ENCODE data around the gene HOXC6.
A peak's percentile ranks its signal among the peaks of the same experiment; 100 is the strongest.

The HOXC6 gene

DNA sequence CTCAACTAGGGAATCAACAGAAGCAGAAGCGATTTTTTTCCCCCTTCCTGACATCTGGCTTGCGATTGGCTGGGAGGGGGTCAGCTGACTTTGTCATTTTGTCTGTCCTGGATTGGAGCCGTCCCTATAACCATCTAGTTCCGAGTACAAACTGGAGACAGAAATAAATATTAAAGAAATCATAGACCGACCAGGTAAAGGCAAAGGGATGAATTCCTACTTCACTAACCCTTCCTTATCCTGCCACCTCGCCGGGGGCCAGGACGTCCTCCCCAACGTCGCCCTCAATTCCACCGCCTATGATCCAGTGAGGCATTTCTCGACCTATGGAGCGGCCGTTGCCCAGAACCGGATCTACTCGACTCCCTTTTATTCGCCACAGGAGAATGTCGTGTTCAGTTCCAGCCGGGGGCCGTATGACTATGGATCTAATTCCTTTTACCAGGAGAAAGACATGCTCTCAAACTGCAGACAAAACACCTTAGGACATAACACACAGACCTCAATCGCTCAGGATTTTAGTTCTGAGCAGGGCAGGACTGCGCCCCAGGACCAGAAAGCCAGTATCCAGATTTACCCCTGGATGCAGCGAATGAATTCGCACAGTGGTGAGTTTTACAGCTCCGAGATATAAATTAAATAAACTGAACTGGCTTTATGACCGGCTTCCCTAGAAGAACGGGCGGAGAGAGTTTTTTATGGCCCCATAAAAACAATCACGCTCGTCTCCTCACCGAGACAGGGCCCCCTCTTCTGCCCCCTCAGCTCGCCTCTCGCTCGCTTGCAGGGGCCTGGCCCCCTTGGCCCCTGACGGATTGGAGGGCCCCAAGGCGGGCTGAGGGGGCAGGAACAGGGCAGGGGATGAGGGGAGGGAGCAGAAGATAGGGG lies at the start of gene HOXC6:
TSS of gene HOXC6 (plus strand) at position 127 of the 888 bp plus-strand sequence. CDS start at position 209, 82 bp downstream.
- DNase-seq: peak; percentile 32

DNA sequence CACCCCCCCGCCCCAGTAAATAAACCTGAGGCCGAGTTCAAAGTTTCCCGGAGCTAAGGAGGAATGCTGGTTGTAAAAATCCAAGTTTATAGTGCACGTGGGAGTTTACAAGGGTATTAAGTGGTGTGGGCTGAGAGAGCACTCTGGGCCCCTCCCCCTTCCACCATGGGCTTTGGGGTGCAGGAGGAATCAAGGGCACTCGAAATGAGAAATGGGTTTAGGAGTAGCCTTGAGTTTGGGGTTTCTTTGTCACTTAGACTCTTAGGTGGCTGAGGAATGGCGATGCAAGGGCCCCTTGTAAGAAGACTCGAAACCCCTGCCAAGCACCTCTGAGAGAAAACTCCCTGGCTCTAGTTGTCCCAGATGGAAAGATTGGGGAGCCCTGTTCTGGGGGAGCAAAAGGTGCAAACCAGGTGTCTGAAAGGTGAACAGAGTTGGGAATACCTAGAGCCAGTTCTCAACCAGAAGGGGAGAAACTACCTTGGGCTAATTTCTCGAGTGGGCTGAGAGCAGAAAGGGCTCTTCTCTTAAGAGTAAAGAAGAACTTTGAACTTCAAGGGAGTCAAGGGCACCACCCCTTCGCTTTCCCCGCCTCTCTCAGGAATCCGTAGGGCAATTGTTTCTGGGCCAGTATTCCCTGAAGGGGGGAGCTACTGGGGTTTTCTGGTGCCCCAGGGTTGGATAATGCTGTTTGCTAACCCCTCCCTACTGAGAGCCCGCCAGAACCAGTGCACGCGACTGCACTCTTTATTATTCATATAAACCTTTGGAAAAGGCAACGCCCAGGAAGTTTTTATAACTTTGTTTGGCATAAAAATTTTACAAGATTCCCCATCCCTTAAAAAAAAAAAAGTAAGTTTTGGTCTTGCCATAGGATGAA lies 49.5 kb upstream of the HOXC6 start:
- DNase-seq: no peak

GRCh38 chr12:53980104-53980801 lies 48.0 kb upstream of the HOXC6 start:
- no peak for DNase-seq

GRCh38 chr12:53980802-53981496 lies 47.3 kb upstream of the HOXC6 start:
- no peak for DNase-seq

DNA sequence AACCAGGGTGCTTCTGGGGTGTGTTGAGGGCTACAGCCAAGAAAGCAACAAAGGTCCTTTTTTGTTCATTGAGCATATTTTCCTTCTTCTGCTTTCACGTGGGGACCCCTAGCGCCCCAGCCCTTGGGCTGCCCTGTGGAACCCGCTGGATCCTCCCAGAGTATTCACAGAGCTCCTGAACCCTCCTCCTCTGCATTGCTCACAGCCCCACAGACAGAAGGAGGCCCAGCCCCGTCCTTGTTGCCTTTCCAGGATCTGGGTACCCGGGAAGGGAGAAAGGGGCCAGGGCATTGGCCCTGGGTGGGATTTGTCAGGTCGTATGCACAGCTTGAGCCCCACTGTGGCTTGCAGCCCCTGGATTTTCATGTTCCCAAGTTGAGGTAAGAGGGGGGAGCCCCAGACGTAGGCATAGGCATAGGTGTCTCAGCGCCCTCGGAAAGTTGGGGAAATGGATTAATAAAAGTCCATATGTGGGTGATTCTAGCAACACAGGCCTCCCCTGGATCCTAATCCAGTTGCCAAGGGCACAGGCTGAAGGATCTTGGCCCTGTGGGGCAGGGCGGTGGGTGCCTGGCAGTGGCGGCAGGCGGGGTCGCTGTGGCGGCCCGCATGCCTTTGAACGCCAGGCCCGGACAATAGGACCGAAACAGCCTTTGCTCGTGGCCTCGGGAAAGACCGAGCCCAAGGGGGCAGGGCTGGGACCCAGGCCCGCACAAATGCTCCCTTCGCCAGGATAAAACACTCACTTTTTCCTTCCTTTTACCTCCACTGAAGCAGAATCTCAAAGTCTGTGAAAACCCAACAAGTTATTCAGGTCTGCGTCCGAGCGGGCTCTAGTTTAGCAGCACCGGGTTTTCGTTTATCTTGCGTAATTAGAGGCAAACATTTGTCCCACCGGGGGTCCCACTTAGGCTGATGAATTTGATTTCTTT lies 46.3 kb upstream of the HOXC6 start:
- DNase-seq: no peak

DNA sequence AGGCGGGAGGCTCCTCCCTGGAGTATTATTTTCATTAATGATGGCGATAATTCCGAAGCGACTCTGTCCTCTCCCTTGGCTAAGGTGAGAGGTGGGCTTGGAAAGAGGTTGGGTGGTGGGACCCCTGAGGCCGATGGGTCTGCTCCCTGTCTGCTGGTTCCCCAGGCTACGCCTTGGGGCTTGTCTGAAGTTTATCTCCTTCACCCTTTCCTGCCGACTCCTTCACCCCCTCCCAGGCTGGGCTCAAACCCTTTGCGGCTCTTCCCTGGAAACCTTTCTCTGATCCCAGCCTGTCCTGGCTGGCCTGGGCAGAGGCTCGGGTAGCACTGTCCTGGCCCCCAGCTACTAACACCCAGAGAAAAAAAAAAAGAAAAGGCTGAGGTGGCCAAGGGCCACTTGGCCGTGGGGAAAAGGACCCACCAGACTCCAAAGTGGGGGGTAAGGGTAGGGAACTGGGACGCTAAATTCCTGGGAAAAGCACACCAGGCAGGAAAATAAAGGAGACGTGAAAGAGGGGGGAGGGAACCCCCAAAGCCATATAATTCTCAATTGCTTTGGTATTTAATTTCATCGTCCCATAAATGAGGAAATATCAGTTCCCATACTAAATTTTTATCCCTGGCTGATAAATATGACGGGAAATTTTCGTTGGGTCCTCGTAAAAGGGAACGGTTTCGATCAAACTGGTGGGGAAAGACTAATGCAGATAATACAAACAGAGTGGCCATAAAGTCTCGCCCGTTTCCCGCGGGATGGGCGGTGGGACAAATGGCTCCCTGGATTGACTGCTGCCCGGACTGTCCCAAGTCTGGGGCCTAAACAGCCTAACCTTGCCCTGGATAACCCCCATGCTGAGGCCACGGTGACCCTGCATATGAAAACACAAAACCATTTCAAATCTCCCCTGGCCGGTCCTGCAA lies 45.3 kb upstream of the HOXC6 start:
- no peak for DNase-seq

- no peak for DNase-seq
Observed at GRCh38 chr12:53983568-53983949, 44.7 kb upstream of the HOXC6 start.

DNA sequence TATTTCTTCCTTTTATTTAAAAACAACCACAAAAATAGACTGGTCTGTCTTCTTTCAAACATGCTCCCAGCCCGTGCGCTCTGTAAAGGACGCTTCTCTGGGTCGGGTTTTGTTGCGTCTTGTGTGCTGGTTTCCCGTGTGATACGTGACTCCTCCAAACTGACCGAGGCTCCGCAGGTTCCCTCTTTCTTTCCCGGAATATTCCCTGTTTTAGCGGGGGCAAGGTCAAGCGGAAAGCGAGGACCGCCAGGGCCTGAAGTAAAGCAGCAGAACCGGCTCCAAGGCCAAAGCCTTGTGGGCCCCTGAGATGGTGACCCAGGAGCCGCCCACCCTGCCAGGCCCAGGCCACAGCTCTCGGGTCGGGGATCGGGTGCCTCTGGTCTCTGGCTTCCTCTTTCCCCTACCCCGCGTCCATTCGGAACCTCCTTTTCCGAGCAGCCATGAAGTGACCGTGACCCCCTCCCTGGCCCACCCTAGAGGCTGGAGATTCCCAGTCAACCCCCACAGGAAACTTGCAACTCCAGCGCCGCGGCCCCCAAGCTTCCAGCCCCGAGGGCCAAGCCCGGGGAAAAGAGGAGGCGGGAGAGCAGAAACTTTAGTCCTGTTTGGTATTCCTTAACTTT lies 44.2 kb upstream of the HOXC6 start:
- no peak for DNase-seq

DNA sequence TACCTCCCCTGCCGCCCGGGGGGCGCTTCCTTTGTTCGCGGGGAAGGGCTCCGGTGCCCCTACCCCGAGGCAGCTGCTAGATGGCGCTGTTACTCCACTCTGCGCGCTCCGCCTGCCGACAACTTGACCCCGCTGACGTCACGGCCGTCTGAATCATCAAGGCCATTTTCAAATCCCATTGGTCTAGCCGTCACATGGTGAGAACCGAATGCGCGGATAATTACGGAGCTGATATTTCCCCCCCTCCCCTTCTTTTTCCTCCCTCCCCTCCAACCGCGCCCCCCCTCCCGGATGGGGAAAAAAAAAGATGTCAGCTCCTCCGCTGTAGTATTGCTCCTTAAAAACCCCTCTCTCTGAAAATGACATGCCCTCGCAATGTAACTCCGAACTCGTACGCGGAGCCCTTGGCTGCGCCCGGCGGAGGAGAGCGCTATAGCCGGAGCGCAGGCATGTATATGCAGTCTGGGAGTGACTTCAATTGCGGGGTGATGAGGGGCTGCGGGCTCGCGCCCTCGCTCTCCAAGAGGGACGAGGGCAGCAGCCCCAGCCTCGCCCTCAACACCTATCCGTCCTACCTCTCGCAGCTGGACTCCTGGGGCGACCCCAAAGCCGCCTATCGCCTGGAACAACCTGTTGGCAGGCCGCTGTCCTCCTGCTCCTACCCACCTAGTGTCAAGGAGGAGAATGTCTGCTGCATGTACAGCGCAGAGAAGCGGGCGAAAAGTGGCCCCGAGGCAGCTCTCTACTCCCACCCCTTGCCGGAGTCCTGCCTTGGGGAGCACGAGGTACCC lies 43.1 kb upstream of the HOXC6 start, which contains the start of gene HOXC10:
TSS of gene HOXC10 (plus strand) at position 246 of the 791 bp plus-strand sequence. CDS start at position 360, 114 bp downstream.
- peak; percentile 88 for DNase-seq

- no peak for DNase-seq
Observed at GRCh38 chr12:53985692-53985993, 42.6 kb upstream of the HOXC6 start.

- no peak for DNase-seq
Observed at GRCh38 chr12:53985994-53986685, 42.1 kb upstream of the HOXC6 start.

DNA sequence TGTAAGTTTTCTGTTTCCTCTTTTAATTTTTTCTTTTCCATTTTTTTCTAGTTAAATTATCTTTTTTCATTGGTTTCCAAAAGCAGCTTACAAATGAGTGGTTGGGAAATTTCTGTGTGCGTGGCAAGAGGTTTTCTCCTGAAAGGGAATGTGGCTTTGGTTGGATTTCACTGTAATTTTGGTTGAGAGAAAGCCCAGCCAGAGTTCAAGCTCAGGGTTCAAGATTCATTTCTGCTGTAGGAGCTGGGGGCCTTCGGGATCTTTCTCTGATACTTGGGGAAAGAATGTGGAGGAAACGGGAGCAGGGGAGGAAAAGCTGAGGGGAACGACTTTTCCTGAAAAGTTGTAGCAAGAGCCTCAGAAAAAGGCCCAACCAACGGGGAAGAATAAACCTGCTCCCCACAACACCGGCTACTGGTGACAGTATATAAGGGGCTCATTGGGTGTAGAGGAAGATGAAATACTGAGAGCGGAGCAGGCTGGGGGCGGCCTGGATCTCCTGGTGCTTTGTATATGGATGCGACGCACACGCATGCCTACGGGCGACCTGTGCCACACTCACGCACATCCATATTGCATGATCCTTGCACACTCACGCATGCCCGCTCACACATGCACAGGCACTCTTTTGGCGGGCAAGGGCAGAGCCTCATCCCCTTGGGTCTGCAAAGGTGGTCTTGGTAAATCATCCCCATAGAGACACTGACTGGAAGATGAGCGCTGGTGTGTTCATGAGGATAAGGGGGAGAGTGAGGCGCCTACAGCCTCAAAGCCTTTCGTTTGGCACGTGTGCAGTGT lies 41.4 kb upstream of the HOXC6 start:
- DNase-seq: no peak

DNA sequence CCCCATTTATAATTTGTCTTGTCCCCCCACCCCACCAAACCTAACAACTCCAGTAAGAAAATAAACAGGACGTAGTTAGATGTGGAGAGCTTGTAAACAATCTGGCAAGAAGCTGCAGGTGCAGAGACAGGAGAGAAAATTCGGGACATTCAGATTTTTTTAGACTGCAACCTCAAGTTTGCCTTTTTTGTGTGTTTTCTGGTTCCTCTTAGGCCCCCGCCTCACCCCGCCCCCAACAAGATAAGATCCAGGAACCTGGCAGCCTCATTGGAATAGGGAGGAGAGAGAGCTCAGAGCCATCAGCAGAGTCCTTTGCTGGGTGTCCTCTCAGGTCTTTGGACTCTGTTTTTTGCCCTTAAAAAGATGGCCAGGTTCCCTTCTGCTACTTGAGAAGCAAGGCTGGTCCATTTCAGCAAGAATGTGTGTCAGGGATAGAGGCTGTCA lies 40.4 kb upstream of the HOXC6 start:
- no peak for DNase-seq

- no peak for DNase-seq
Observed at GRCh38 chr12:53988541-53989226, 39.6 kb upstream of the HOXC6 start.

GRCh38 chr12:53989227-53990113 lies 38.8 kb upstream of the HOXC6 start:
- DNase-seq: peak; percentile 77
